Smooth muscle cell (in vitro differentiated cells): Measurements from ENCODE around the gene MRPL22. TPM values are rescaled to one million over a fixed set of nuclear protein-coding genes. Genes with fewer than 3 reads are reported as not detected.

Source experiments
- DNase-seq: peaks from one replicate; lab custom pipeline; 2025; ENCODE audit not compliant: unreplicated experiment; lab: John Stamatoyannopoulos, UW
- H2AFZ ChIP-seq: fragments of 200-600 bp; sonication (generic); 2 replicates; pipeline ENCODE4 v1.6.0; 2016; ENCODE audit warnings: antibody characterized with exemption, low read depth, mild to moderate bottlenecking
- H3F3A ChIP-seq: fragments of 200-600 bp; sonication (generic); 2 replicates; pipeline ENCODE4 v1.6.0; 2017; ENCODE audit warnings: antibody characterized with exemption, low read depth
- H3K27ac ChIP-seq: fragments of 200-600 bp; sonication (generic); 2 replicates; pipeline ENCODE4 v1.5.1; 2016; ENCODE audit warnings: low read depth, mild to moderate bottlenecking
- H3K27me3 ChIP-seq: fragments of 200-600 bp; sonication (generic); 2 replicates; pipeline ENCODE4 v1.6.1; 2016; ENCODE audit warnings: low read depth, mild to moderate bottlenecking
- H3K36me3 ChIP-seq: fragments of 200-600 bp; sonication (generic); 2 replicates; pipeline ENCODE4 v1.5.1; 2016; ENCODE audit warnings: low read depth
- H3K4me1 ChIP-seq: fragments of 200-600 bp; sonication (generic); 2 replicates; pipeline ENCODE4 v1.5.1; 2016; ENCODE audit warnings: low read depth
- H3K4me2 ChIP-seq: fragments of 200-600 bp; sonication (generic); 2 replicates; pipeline ENCODE4 v1.6.0; 2016; ENCODE audit warnings: mild to moderate bottlenecking
- H3K4me3 ChIP-seq: fragments of 200-600 bp; sonication (generic); 2 replicates; pipeline ENCODE4 v1.5.1; 2016; ENCODE audit warnings: mild to moderate bottlenecking
- H3K79me2 ChIP-seq: fragments of 200-600 bp; sonication (generic); 2 replicates; pipeline ENCODE4 v1.6.0; 2016; ENCODE audit warnings: low read depth, mild to moderate bottlenecking
- H3K9ac ChIP-seq: fragments of 200-600 bp; sonication (generic); 2 replicates; pipeline ENCODE4 v1.6.0; 2016; ENCODE audit warnings: low read depth
- H3K9me3 ChIP-seq: fragments of 200-600 bp; sonication (generic); replicated peaks from 2 replicates; pipeline ENCODE4 v1.5.1; 2016; ENCODE audit warnings: low read depth
- H4K20me1 ChIP-seq: fragments of 200-600 bp; sonication (generic); 2 replicates; pipeline ENCODE4 v1.6.0; 2016; ENCODE audit warnings: low read depth
- CTCF ChIP-seq: fragments of 200-600 bp; sonication (generic); IDR thresholded peaks from 2 replicates; pipeline ENCODE4 v1.5.1; 2017; ENCODE audit warnings: borderline replicate concordance, mild to moderate bottlenecking, antibody characterized with exemption; ENCODE audit not compliant: insufficient read depth, poor library complexity, severe bottlenecking
- WGBS: methylation state at CpG from one replicate; pipeline ENCODE4 v1.1.7; 2016; ENCODE audit warnings: low lambda C conversion rate; 5-methylcytosine and 5-hydroxymethylcytosine counted together
- polyA plus RNA-seq: library from polyadenylated mRNA; unstranded; fragments of >200 nt; fragmentation: Nextera tagmentation; extraction: Ambion mirVana; gene quantifications from 2 replicates; pipeline ENCODE4 v1.2.1, GENCODE V29; 2016
- total RNA-seq: library from RNA; depleted of rRNA; stranded (reverse); fragments of >200 nt; gene quantifications from 2 replicates; pipeline ENCODE4 v1.2.3, GENCODE V29; 2014

The MRPL22 gene
- total and polyA plus RNA-seq, 2 experiments from 2014 or later: 58.7 to 135 TPM

GRCh38 chr5:154933537-154933936 is 7.3 kb upstream of the MRPL22 start:
- H3K4me3 ChIP-seq: no peak overlapping the region
- no peak overlapping the region for H3K4me2 ChIP-seq
- H3K27ac ChIP-seq: no peak overlapping the region
- no peak for TF ChIP-seq CTCF
- peaks cover 7% of the 10 kb centered on the region for H3K79me2 ChIP-seq
- H3K36me3 ChIP-seq: no peaks in the 10 kb centered on the region
- no peaks in the 10 kb centered on the region for H4K20me1 ChIP-seq
- H3K4me1 ChIP-seq: peaks cover 5% of the 10 kb centered on the region
- no peak overlapping the region for H3K9ac ChIP-seq
- H3K27me3 ChIP-seq: no peaks in the 10 kb centered on the region
- no peaks in the 10 kb centered on the region for H3K9me3 ChIP-seq
- H3F3A ChIP-seq: no peaks in the 10 kb centered on the region
- no peak overlapping the region for H2AFZ ChIP-seq
- WGBS: 85% methylated on average over 3 of the region's 3 CpGs
- no peak for DNase-seq

GRCh38 chr5:154934881-154935280 is 6.0 kb upstream of the MRPL22 start:
- H3F3A ChIP-seq: no peaks in the 10 kb centered on the region
- peaks cover 7% of the 10 kb centered on the region for H3K79me2 ChIP-seq
- DNase-seq: no peak
- H3K4me3 ChIP-seq: no peak overlapping the region
- H4K20me1 ChIP-seq: no peaks in the 10 kb centered on the region
- no peak overlapping the region for H3K4me2 ChIP-seq
- H3K36me3 ChIP-seq: no peaks in the 10 kb centered on the region
- TF ChIP-seq CTCF: no peak
- H3K27me3 ChIP-seq: no peaks in the 10 kb centered on the region
- no peak overlapping the region for H3K27ac ChIP-seq
- no peak overlapping the region for H3K9ac ChIP-seq
- no peak overlapping the region for H2AFZ ChIP-seq
- H3K9me3 ChIP-seq: no peaks in the 10 kb centered on the region
- peaks cover 5% of the 10 kb centered on the region for H3K4me1 ChIP-seq

GRCh38 chr5:154937186-154937717 is 3.6 kb upstream of the MRPL22 start:
- TF ChIP-seq CTCF: no peak
- no peaks in the 10 kb centered on the region for H3K9me3 ChIP-seq
- peak overlapping the region; percentile 98 for H2AFZ ChIP-seq
- H3K36me3 ChIP-seq: no peaks in the 10 kb centered on the region
- DNase-seq: no peak
- peak overlapping the region; percentile 98 for H3K4me2 ChIP-seq
- peak overlapping the region; percentile 86 for H3K4me3 ChIP-seq
- peak overlapping the region; percentile 71 for H3K9ac ChIP-seq
- H4K20me1 ChIP-seq: no peaks in the 10 kb centered on the region
- 23% methylated on average over 11 of the region's 11 CpGs for WGBS
- H3K27me3 ChIP-seq: no peaks in the 10 kb centered on the region
- no peak overlapping the region for H3K27ac ChIP-seq
- H3F3A ChIP-seq: no peaks in the 10 kb centered on the region
- H3K79me2 ChIP-seq: peaks cover 20% of the 10 kb centered on the region
- H3K4me1 ChIP-seq: peaks cover 16% of the 10 kb centered on the region
